Retinal pigment epithelial cell (primary cell): ENCODE measurements around the gene MCM3AP.

Experiments used
- DNase-seq: peaks from one replicate; pipeline ENCODE4 v3.0.0-alpha.2; 2010; ENCODE audit warnings: low read depth
- H3K4me3 ChIP-seq: 2 replicates; pipeline ENCODE4 v1.5.1; 2011; ENCODE audit warnings: mild to moderate bottlenecking, low read length, control low read depth, moderate library complexity
- TF ChIP-seq, protein P1 (sequence below): conservative IDR thresholded peaks from 2 replicates; pipeline ENCODE4 v1.5.1; 2011; ENCODE audit warnings: low read depth, low read length, control low read depth, inconsistent platforms

Gene MCM3AP

DNA sequence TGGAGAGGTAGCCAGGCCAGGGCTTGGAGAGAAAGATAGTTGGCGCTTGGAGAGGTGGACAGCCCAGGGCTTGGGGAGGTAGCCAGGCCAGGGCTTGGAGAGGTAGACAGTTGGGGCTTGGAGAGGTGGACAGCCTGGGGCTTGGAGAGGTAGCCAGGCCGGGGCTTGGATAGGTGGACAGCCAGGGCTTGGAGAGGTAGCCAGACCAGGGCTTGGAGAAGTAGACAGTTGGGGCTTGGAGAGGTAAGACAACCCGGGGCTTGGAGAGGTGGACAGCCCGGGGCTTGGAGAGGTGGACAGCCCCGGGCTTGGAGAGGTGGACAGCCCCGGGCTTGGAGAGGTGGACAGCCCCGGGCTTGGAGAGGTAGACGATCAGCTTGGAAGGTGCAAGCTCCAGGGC, 64.6 kb downstream of the MCM3AP start:
- TF ChIP-seq, protein P1, sequence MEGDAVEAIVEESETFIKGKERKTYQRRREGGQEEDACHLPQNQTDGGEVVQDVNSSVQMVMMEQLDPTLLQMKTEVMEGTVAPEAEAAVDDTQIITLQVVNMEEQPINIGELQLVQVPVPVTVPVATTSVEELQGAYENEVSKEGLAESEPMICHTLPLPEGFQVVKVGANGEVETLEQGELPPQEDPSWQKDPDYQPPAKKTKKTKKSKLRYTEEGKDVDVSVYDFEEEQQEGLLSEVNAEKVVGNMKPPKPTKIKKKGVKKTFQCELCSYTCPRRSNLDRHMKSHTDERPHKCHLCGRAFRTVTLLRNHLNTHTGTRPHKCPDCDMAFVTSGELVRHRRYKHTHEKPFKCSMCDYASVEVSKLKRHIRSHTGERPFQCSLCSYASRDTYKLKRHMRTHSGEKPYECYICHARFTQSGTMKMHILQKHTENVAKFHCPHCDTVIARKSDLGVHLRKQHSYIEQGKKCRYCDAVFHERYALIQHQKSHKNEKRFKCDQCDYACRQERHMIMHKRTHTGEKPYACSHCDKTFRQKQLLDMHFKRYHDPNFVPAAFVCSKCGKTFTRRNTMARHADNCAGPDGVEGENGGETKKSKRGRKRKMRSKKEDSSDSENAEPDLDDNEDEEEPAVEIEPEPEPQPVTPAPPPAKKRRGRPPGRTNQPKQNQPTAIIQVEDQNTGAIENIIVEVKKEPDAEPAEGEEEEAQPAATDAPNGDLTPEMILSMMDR, result no peak
- DNase-seq, result no peak
- H3K4me3 ChIP-seq, result no peak overlapping the region

DNA sequence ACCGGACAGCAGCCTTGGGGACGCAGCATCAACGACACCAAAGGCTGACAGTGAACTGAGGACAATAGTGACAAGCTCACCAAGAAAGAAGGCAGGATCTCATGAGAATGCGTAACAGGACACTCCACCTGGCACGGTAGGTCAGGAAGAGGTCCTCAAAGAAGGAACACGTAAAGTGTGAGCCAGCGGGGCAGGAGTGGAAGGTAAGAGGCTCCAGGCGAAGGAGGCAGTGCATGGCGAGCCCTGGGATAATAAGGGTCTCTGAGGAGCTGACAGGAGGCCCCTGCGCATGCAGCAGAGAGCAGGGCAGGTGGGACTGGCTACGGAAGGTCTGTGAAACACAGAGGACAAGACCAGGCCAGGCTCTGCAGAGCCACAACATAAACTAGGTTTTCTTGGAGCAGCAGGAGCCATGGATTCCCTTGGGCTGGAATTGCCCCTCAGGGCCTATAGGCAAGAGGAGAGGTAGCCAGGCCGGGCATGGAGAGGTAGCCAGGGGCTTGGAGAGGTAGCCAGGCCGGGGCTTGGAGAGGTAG, 65.1 kb downstream of the MCM3AP start:
- H3K4me3 ChIP-seq, result no peak overlapping the region
- TF ChIP-seq, protein P1, result no peak
- no peak for DNase-seq

DNA sequence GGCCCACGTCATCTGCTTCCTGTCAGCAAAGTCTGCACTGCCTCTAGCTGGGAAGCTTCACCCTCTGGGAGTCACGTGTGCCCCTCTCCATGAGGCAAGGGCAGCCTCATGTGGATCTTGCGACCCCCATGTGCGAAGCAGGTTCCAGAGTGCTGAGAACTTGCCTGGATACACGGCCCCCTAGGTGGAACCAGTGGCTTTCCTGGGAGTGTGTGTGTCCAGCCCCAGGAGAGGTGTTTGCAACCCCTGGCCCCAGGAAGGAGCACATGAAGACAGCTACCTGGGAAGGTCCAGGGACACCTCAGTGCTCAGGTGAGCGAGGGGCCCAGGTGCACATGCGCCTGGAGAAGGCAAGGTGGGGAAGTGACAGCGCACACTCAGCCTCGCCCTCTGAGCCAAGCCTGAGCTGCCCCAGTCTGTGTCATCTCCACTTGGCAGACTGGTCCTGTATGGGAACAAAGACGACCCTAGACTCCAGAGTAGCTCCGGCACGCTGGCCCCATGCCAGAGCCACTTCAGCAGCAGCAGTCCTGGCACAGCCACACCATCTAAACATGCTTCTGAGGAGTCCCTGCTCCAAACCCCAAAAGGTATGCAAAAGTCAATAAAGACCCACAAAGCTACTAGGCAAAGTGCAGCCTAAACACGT, 65.7 kb downstream of the MCM3AP start:
- TF ChIP-seq, protein P1, result no peak
- DNase-seq, result no peak
- no peak overlapping the region for H3K4me3 ChIP-seq

DNA sequence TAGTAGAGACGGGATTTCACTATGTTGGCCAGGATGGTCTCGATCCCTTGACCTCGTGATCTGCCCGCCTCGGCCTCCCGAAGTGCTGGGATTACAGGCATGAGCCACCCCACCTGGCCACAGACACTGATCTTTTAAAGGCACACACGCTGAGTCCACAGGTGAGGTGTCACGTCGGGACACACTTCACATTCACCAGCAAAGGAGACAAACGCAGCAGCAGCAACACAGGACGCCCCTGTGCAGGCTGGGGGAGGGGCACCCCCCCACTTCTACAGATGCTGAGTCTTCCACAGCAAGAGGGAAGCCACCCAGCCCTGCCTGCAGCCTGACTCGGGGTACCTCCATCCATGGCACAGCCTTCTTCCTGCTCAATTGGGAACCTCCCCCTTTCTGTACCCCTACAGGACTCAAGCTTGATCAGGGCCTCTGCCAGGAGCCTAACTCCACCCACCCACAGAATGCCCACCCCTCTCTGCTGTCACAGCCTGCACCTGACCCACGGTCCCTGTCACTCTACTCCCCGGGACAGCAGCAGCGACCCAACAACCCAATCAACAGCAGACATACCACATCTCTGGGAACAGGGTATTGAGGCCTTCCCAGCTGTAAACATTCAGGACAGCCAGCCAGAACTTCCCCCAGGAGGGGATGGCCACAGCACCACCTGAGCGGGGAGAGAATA, 66.4 kb downstream of the MCM3AP start:
- DNase-seq, result no peak
- no peak overlapping the region for H3K4me3 ChIP-seq

DNA sequence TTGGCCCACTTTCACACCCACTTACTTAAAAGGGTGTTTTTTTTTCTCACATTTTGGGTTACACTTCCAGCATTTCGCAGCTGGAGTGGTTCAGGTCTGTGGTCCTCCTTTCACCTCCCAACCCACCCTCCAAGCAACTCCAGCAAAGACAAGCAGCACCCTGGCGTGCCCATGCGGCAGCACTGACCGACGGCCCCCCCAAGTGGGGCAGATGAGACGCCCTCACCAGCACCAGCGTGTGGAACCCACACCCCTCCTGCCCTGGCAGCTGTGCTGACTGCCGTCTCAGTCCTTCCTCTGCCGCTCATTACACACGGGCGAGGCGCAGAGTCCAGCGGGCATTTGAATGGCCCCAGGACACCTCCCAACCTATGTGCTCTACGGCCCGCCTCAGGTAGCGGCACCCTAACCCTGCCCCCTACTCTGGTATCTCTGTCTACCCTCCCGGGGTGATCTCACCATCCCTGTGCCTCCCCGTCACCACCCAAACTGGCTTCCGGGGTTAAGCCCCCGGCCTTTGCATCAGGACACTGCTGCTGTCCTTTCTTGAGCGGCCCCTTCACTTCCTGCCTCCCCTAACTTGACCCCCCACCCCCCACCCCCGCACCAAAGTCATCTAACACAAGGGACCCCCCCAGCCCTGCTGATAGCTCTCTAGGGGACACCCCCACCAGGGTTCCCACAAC, 67.8 kb downstream of the MCM3AP start:
- no peak overlapping the region for H3K4me3 ChIP-seq
- DNase-seq, result no peak
- TF ChIP-seq, protein P1, result no peak

More for the DNA sequence above, 66.4 kb downstream of the MCM3AP start:
- TF ChIP-seq, protein P1, result no peak

DNA sequence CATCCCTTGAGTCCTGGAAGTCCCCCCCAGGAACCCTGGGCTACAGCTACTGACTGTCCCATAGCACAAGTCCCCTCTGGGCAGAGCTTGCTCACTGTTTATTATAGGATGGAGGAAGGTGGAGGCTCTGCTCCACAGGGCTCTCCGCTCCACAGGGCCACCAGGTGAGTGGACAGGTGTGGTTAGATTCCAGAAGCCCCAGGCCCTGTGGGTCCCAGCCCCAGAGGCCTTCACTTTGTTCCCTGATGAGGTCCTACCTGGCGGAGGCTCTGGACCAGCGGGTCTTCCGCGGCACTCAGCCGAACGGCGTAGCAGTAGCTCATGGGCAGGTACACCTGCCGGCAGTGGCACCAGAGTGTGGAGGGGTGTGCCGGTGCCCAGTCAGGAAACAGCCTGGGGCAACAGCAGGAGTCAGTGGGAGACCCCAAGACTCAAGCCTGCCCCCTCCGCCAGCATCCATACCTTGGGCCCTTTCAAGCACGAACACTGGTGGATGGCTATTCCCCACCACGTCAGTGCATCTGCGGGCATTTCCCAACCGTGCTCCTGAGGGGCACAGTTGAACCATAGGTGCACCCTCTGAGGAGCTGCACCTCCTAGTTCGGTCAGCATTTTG, 69.2 kb downstream of the MCM3AP start:
- no peak overlapping the region for H3K4me3 ChIP-seq
- TF ChIP-seq, protein P1, result no peak
- no peak for DNase-seq
